Left lung (tissue), 10 donors: ENCODE measurements around the gene PPP3CB. TPM values are rescaled to one million over a fixed set of nuclear protein-coding genes. Genes with fewer than 3 reads are reported as not detected.

Experiments
- ATAC-seq: fragments of 200-7000 bp; cut with Tn5 transposase; one replicate; pipeline ENCODE4 v1.9.1; 2020; ENCODE audit warnings: moderate library complexity
- DNase-seq, 4 donors: peaks; one replicate each; pipeline ENCODE4 v3.0.0-alpha.2; 2013 to 2020
- H3K27ac ChIP-seq, 2 donors: fragments of 200-600 bp; sonication (generic) in 1 of 2; one replicate each; pipeline versions ENCODE4 v1.5.0 to v1.8.0; 2020 to 2021
- H3K27me3 ChIP-seq, 2 donors: fragments of 200-600 bp; sonication (generic) in 1 of 2; one replicate each; pipeline versions ENCODE4 v1.5.0 to v1.8.0; 2020 to 2021
- H3K36me3 ChIP-seq, 2 donors: fragments of 200-600 bp; sonication (generic) in 1 of 2; one replicate each; pipeline versions ENCODE4 v1.5.0 to v1.8.0; 2020 to 2021
- H3K4me1 ChIP-seq, 2 donors: fragments of 200-600 bp; one replicate each; pipeline ENCODE4 v1.8.0; 2021
- H3K4me3 ChIP-seq, 2 donors: fragments of 200-600 bp; sonication (generic) in 1 of 2; one replicate each; pipeline versions ENCODE4 v1.5.0 to v1.8.0; 2020 to 2021; ENCODE audit warnings: mild to moderate bottlenecking in 1 of 2
- H3K9me3 ChIP-seq, 2 donors: fragments of 200-600 bp; sonication (generic) in 1 of 2; one replicate each; pipeline versions ENCODE4 v1.5.0 to v1.8.0; 2020 to 2021
- intact Hi-C, 2 donors: fragments of 100-400 bp; cut with DNase I; formaldehyde crosslinking; loops; one replicate each; pipeline versions ENCODE4 v1.11.2 to v1.14.2; 2022
- polyA plus RNA-seq, 6 donors: library from polyadenylated mRNA; unstranded; fragments of 120-200 nt; gene quantifications; one replicate each; pipeline ENCODE4 v1.2.1, GENCODE V29; 2013; ENCODE audit not compliant: insufficient read length in 6 of 6
- total RNA-seq, 2 donors: library from RNA; stranded (reverse); fragmentation: NEBNext Ultra II Directional; extraction: Animal tissue kit (Norgen Biotek cat#: 25700); gene quantifications; one replicate each; pipeline ENCODE4 v1.2.1, GENCODE V29; 2021
- TF ChIP-seq, protein P1 (sequence below), 2 donors: fragments of 200-600 bp; sonication (generic) in 1 of 2; IDR thresholded peaks; one replicate each; pipeline versions ENCODE4 v1.5.0 to v1.8.0; 2021; ENCODE audit warnings: antibody characterized with exemption in 2 of 2
- donor health status: DM: no; HTN: yes; CAD: no.
- donor health status: DM: no; HTN: no; CAD: no.

Gene PPP3CB
- total and polyA plus RNA-seq, 8 donors = 32.3 to 71.3 (median 67.4) TPM

DNA sequence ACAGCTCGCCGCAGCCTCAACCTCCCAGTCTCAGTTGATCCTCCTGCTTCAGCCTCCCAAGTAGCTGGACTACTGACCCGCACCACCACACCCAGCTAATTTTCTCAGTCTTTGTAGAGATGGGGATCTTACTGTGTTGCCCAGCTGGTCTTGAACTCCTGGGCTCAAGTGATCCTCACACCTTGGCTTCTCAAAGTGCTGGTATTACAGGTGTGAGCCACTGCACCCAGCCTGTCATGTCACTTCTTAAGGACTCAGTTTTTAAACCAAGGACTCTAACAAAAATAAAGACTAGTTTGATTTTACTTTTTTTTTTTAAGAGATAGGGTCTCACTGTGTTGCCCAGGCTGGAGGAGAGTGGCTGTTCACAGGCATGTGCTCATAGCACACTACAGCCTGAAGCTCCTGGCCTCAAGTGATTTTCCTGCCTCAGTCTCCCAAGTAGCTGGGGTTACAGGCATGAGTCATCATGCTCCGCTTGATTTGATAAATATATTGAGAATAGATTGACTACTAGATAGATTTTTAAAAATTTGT, 16.5 kb upstream of the PPP3CB start:
- no peak for DNase-seq
- Histone ChIP-seq H3K27ac (no peak overlapping the region), H3K4me3 (no peak overlapping the region), H3K9me3 (no peaks in the 10 kb centered on the region), H3K36me3 (peaks cover 0 to 39% of the 10 kb centered on the region in 2 donors), H3K27me3 (no peaks in the 10 kb centered on the region), H3K4me1 (no peaks in the 10 kb centered on the region)
- ATAC-seq = no peak
- TF ChIP-seq, protein P1, sequence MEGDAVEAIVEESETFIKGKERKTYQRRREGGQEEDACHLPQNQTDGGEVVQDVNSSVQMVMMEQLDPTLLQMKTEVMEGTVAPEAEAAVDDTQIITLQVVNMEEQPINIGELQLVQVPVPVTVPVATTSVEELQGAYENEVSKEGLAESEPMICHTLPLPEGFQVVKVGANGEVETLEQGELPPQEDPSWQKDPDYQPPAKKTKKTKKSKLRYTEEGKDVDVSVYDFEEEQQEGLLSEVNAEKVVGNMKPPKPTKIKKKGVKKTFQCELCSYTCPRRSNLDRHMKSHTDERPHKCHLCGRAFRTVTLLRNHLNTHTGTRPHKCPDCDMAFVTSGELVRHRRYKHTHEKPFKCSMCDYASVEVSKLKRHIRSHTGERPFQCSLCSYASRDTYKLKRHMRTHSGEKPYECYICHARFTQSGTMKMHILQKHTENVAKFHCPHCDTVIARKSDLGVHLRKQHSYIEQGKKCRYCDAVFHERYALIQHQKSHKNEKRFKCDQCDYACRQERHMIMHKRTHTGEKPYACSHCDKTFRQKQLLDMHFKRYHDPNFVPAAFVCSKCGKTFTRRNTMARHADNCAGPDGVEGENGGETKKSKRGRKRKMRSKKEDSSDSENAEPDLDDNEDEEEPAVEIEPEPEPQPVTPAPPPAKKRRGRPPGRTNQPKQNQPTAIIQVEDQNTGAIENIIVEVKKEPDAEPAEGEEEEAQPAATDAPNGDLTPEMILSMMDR (IDR thresholded peaks at IDR 0.05) = no peak
- intact Hi-C loops = no loop called here

DNA sequence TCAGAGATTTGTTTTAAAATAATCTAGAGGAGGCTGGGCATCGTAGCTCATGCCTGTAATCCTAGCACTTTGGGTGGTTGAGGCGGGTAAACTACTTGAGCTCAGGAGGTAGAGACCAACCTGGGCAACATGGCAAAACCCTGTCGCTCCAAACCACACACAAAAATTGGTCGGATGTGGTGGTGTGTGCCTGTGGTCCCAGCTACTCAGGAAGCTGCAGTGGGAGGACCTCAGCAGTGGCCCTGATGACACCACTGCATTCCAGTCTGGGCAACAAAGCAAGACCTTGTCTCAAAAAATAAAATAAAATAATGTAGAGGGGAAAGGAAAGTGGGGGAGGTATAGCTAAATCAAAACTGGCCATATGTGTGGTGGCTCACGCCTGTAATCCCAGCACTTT, 13.9 kb upstream of the PPP3CB start:
- no peak overlapping the region for H3K27ac ChIP-seq
- intact Hi-C loops = no loop called here
- H3K36me3 ChIP-seq = peaks cover 3 to 31% of the 10 kb centered on the region in 2 donors
- no peaks in the 10 kb centered on the region for H3K27me3 ChIP-seq
- no peaks in the 10 kb centered on the region for H3K9me3 ChIP-seq
- H3K4me1 ChIP-seq = no peaks in the 10 kb centered on the region
- DNase-seq = no peak
- TF ChIP-seq, protein P1 (IDR thresholded peaks at IDR 0.05) = no peak
- ATAC-seq = no peak
- no peak overlapping the region for H3K4me3 ChIP-seq

DNA sequence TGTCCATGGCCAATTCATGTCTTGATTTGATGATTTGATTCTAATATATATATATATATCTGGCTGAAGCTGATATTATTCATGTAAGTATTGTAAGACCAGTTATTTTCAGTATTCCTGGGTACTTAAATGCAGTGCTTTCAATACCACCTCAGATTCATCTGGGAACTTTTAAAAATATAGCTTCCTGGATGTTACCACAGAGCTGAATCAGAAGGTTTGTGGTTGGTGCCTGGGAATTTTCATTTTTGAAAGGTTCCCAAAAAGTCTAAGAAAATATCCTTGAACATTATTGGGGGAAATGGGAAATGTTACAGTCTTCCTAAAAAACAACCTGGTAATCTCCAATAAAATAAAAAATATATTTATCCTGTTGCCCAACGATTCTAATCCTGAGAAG, 10.7 kb upstream of the PPP3CB start:
- H3K36me3 ChIP-seq = peaks cover 3 to 29% of the 10 kb centered on the region in 2 donors
- H3K4me1 ChIP-seq = peaks cover 2 to 6% of the 10 kb centered on the region in 2 donors
- no peaks in the 10 kb centered on the region for H3K9me3 ChIP-seq
- H3K27ac ChIP-seq = no peak overlapping the region
- intact Hi-C loops = no loop called here
- H3K27me3 ChIP-seq = no peaks in the 10 kb centered on the region
- ATAC-seq = no peak
- no peak for DNase-seq
- no peak overlapping the region for H3K4me3 ChIP-seq
- TF ChIP-seq, protein P1 (IDR thresholded peaks at IDR 0.05) = no peak

DNA sequence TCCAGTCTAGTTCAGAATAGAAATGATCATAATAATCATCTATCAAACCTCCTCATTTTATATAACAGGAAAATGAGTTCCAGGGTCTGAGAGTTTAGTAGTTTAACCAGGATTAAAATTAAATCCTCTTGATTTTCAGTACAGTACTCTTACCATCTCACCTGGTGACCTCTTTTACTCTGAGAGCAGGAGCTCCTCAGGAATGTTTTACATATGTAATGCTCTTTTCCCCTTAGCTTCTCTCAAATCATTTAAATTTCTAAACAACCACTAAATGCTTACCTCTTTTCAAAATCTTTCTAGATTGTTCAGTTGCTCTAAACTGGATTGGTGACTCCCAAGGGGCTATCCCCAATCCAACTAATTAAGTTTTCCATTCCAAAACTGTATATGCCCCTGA, 10.2 kb upstream of the PPP3CB start:
- Histone ChIP-seq H3K27ac (no peak overlapping the region), H3K27me3 (no peaks in the 10 kb centered on the region), H3K36me3 (peaks cover 3 to 29% of the 10 kb centered on the region in 2 donors), H3K9me3 (no peaks in the 10 kb centered on the region), H3K4me1 (peaks cover 4 to 10% of the 10 kb centered on the region in 2 donors), H3K4me3 (no peak overlapping the region)
- TF ChIP-seq, protein P1 (IDR thresholded peaks at IDR 0.05) = no peak
- DNase-seq (no peak), ATAC-seq (no peak)
- intact Hi-C loops = no loop called here

DNA sequence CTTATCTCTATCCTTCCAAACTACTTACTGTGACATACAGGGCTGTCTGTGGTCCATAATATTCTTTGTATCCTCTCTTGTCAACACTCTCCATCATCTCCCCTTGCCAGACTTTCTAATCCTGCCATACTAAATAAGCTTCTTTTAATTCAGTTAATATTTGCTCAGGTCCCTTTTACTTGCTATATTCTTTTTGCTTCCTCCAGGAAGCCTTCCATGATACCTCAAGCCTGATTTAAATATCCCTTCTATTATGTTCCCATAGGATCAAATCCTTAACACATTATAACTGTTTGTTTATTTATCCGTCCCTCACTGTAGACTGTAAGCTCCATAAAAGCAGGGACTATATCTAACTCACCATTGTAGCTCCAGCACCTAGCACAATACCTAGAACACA, 7.2 kb upstream of the PPP3CB start:
- Histone ChIP-seq H3K4me1 (peaks cover 4 to 17% of the 10 kb centered on the region in 2 donors), H3K9me3 (no peaks in the 10 kb centered on the region), H3K27ac (no peak overlapping the region), H3K36me3 (peaks cover 3 to 47% of the 10 kb centered on the region in 2 donors), H3K4me3 (no peak overlapping the region), H3K27me3 (no peaks in the 10 kb centered on the region)
- DNase-seq = no peak
- TF ChIP-seq, protein P1 (IDR thresholded peaks at IDR 0.05) = no peak
- no peak for ATAC-seq
- intact Hi-C loops = no loop called here
